H1 (cell line): ENCODE results near the gene NDRG4. TPM values are rescaled to one million over a fixed set of nuclear protein-coding genes. Genes with fewer than 3 reads are reported as not detected.

Source experiments
- polyA plus RNA-seq, 7 experiments: library from polyadenylated mRNA; depleted of rRNA in 3 of 7; stranded (reverse) in 5 of 7; unstranded in 2 of 7; fragments of >200 nt in 5 of 7; fragments of 200-250 nt in 2 of 7; gene quantifications; 1 replicate in 5 of 7; 2 replicates in 1 of 7; 4 replicates in 1 of 7; pipeline versions ENCODE4 v1.2.1 to v1.2.3, GENCODE V29; 2011 to 2013; ENCODE audit warnings: missing spikeins in 2 of 7, mixed read lengths in 2 of 7
- small RNA-seq: library from polyadenylated mRNA; stranded (forward); fragments of <200 nt; extraction: miRNeasy Mini kit (QIAGEN cat#:217004); gene quantifications from one replicate; pipeline ENCODE3, GENCODE V24; 2013; ENCODE audit not compliant: insufficient read depth
- total RNA-seq: library from RNA; stranded (reverse); fragmentation: NEBNext Ultra II Directional; extraction: Animal tissue kit (Norgen Biotek cat#: 25700); gene quantifications from 2 replicates; pipeline ENCODE4 v1.2.1, GENCODE V29; 2021

The NDRG4 gene
- total and polyA plus RNA-seq, 2 of the 8 experiments (the other 6 are each of a cell fraction or from before 2014, with no cell fraction given) = 20.8 to 30.9 TPM

Small RNA genes lying within 50 kb of the gene (small RNA-seq; reads per million reads assigned to genes)
- gene RNU6-103P = not detected
- 13.0 reads per million, percentile 86 among the genes with 10 or more reads in this experiment for gene SNORA46
- not detected for gene SNORA50A

Other genes starting within 250 kb of the NDRG4 start
- not detected in 2 replicates for gene PRSS54, start 205.1 kb upstream of the NDRG4 start, total RNA-seq
- not detected in 2 replicates for gene PRSS54, start 205.1 kb upstream of the NDRG4 start, polyA plus RNA-seq (2011; rRNA removed)
- 13.4 and 15.4 TPM in 2 replicates for gene GINS3, start 107.7 kb upstream of the NDRG4 start, total RNA-seq
- gene GINS3, start 107.7 kb upstream of the NDRG4 start, polyA plus RNA-seq (2011; rRNA removed) = 9.5 and 12.9 TPM in 2 replicates
- 37.0 and 40.5 TPM in 2 replicates for gene SETD6, start 15.4 kb downstream of the NDRG4 start, total RNA-seq
- 25.3 and 34.1 TPM in 2 replicates for gene SETD6, start 15.4 kb downstream of the NDRG4 start, polyA plus RNA-seq (2011; rRNA removed)
- gene CNOT1, start 129.7 kb downstream of the NDRG4 start, total RNA-seq = 306 and 309 TPM in 2 replicates
- gene CNOT1, start 129.7 kb downstream of the NDRG4 start, polyA plus RNA-seq (2011; rRNA removed) = 198 and 319 TPM in 2 replicates
- 26.7 and 29.6 TPM in 2 replicates for gene SLC38A7, start 184.6 kb downstream of the NDRG4 start, total RNA-seq
- 25.4 and 28.0 TPM in 2 replicates for gene SLC38A7, start 184.6 kb downstream of the NDRG4 start, polyA plus RNA-seq (2011; rRNA removed)
- gene GOT2, start 234.2 kb downstream of the NDRG4 start, total RNA-seq = 218 and 223 TPM in 2 replicates
- 62.9 and 69.2 TPM in 2 replicates for gene GOT2, start 234.2 kb downstream of the NDRG4 start, polyA plus RNA-seq (2011; rRNA removed)